ENCODE data around the gene CAMLG. TPM values are rescaled to one million over a fixed set of nuclear protein-coding genes. Genes with fewer than 3 reads are reported as not detected.

The CAMLG gene
- total and polyA plus RNA-seq, 2 of the 8 experiments (the other 6 are each of a cell fraction or from before 2014, with no cell fraction given), result 12.3 to 42.8 TPM

DNA sequence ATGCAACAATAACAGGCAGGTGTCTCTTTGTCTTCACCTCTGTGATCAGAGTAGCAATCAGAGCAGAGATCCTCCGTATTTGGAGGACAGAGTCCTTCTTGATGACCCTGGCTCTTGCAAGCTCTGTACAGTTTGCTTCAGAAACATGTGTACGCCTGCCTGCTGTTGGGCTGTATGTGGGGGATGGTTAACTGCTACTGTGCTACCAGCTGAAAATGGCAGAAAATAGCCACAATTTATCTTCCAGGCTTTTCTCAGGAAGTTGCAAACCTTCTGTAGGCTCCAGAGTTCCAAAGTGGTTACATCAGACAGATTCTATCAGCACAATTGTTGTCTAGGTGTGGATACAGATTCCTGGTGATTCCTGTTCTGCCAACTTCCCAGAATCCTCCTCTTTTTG, 55.7 kb downstream of the CAMLG start:
- Histone ChIP-seq H2BK120ac (replicated peaks; ENCODE audit: low read depth, low read length) (no peak overlapping the region), H4K20me1 (replicated peaks in 1 of 2; ENCODE audit: control insufficient read depth in 1 of 2, insufficient read depth in 2 of 2, low read length in 2 of 2) (peaks cover 0 to 7% of the 10 kb centered on the region in 2 experiments), H3K4me3 (ENCODE audit: extremely low read depth in 1 of 4, insufficient read depth in 2 of 4, low read depth in 3 of 4, low read length in 4 of 4) (no peak overlapping the region), H3K4me1 (replicated peaks in 1 of 4; ENCODE audit: control insufficient read depth in 3 of 4, insufficient read depth in 4 of 4, low read length in 3 of 4) (no peaks in the 10 kb centered on the region), H3K79me2 (ENCODE audit: control insufficient read depth in 1 of 2, insufficient read depth in 2 of 2, low read length in 2 of 2) (no peaks in the 10 kb centered on the region; a peak in 1 of 4 replicates), H2BK20ac (ENCODE audit: low read length) (no peak overlapping the region), H3K9me3 (ENCODE audit: insufficient read depth in 2 of 2, low read depth in 1 of 2, low read length in 1 of 2) (no peaks in the 10 kb centered on the region), H3K4ac (replicated peaks; ENCODE audit: insufficient read length, low read depth, low read length) (no peak overlapping the region), H3K23ac (ENCODE audit: insufficient read length) (no peak overlapping the region), H2BK5ac (ENCODE audit: low read depth, low read length) (no peak overlapping the region), H3K27me3 (replicated peaks in 1 of 4; ENCODE audit: control insufficient read depth in 3 of 4, extremely low read depth in 1 of 4, insufficient read depth in 3 of 4, low read length in 3 of 4) (no peaks in the 10 kb centered on the region), H4K91ac (replicated peaks; ENCODE audit: insufficient read length, low read length) (no peak overlapping the region), H4K5ac (ENCODE audit: insufficient read length, low read depth, low read length) (no peak overlapping the region), H3K9ac (replicated peaks in 1 of 4; ENCODE audit: extremely low read depth in 1 of 4, low read depth in 3 of 4, low read length in 3 of 4) (no peak overlapping the region), H3K36me3 (ENCODE audit: control insufficient read depth in 2 of 4, insufficient read depth in 4 of 4, low read length in 3 of 4) (peaks cover 20 to 82% (median 73%) of the 10 kb centered on the region in 4 experiments), H3K23me2 (ENCODE audit: low read depth, low read length) (no peaks in the 10 kb centered on the region), H3K18ac (ENCODE audit: extremely low read depth, low read length) (no peak overlapping the region), H3K27ac (ENCODE audit: low read depth, low read length) (no peak overlapping the region), H2BK12ac (ENCODE audit: low read depth, low read length) (no peak overlapping the region), H2BK15ac (ENCODE audit: low read length) (no peak overlapping the region), H3K4me2 (ENCODE audit: insufficient read depth in 1 of 2, low read depth in 2 of 2, low read length in 2 of 2) (no peak overlapping the region), H3K56ac (replicated peaks; ENCODE audit: insufficient read length, low read depth, low read length) (no peak overlapping the region), H3K79me1 (ENCODE audit: low read depth, low read length) (no peaks in the 10 kb centered on the region; the same call in 1 of the 2 replicates), H2AK5ac (ENCODE audit: low read depth, low read length) (no peak overlapping the region), H3K14ac (ENCODE audit: insufficient read length) (no peak overlapping the region), H4K8ac (ENCODE audit: extremely low read depth, insufficient read depth, low read length) (no peak overlapping the region), H2AFZ (ENCODE audit: low read length) (no peak overlapping the region)
- ChIA-PET CTCF (ENCODE audit: partially characterized antibody) (no interaction called here), POLR2A (ENCODE audit: partially characterized antibody) (no interaction called here)
- WGBS, 2 experiments (ENCODE audit: extremely low coverage in 1 of 2, insufficient coverage in 1 of 2, insufficient read length in 1 of 2, insufficient replicate concordance in 2 of 2, low coverage in 1 of 2, low lambda C conversion rate in 2 of 2, missing lambda C conversion rate in 1 of 2), result 95% methylated on average over 2 of the region's 2 CpGs; no CpG with 5 or more reads in 1 of the 2 experiments
- FAIRE-seq (no peak), DNase-seq (ENCODE audit: low read depth in 1 of 2, low spot score in 2 of 2) (no peak)
- TF ChIP-seq GABPA (IDR thresholded peaks at IDR 0.05; ENCODE audit: borderline replicate concordance, insufficient read depth, low read length), result no peak
- TF ChIP-seq BRCA1 (IDR thresholded peaks at IDR 0.05; ENCODE audit: low read depth, low read length), result no peak
- TF ChIP-seq NANOG (IDR thresholded peaks at IDR 0.05; ENCODE audit: insufficient read depth, low read depth, low read length, poor library complexity, severe bottlenecking), result no peak
- TF ChIP-seq HDAC6 (IDR thresholded peaks at IDR 0.05; ENCODE audit: low read depth, low read length), result no peak
- no peak for TF ChIP-seq CEBPB (IDR thresholded peaks at IDR 0.05; ENCODE audit: low read depth, low read length)
- no peak for TF ChIP-seq SP1 (IDR thresholded peaks at IDR 0.05; ENCODE audit: low read depth, low read length)
- TF ChIP-seq KDM1A (IDR thresholded peaks at IDR 0.05; ENCODE audit: borderline replicate concordance, low read length), result no peak
- no peak for TF ChIP-seq EGR1 (IDR thresholded peaks at IDR 0.05; ENCODE audit: borderline replicate concordance, low read depth, low read length)
- no peak for TF ChIP-seq RFX5 (IDR thresholded peaks at IDR 0.05; ENCODE audit: borderline replicate concordance, low read depth, low read length)
- TF ChIP-seq, protein P1, sequence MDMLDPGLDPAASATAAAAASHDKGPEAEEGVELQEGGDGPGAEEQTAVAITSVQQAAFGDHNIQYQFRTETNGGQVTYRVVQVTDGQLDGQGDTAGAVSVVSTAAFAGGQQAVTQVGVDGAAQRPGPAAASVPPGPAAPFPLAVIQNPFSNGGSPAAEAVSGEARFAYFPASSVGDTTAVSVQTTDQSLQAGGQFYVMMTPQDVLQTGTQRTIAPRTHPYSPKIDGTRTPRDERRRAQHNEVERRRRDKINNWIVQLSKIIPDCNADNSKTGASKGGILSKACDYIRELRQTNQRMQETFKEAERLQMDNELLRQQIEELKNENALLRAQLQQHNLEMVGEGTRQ (IDR thresholded peaks at IDR 0.05; ENCODE audit: low read length), result no peak
- no peak for TF ChIP-seq EP300 (IDR thresholded peaks at IDR 0.05; ENCODE audit: borderline replicate concordance in 1 of 2, low read depth in 2 of 2, low read length in 2 of 2)
- TF ChIP-seq SRF (IDR thresholded peaks at IDR 0.05; ENCODE audit: low read depth, low read length), result no peak
- TF ChIP-seq GTF2F1 (IDR thresholded peaks at IDR 0.05; ENCODE audit: borderline replicate concordance, low read depth, low read length), result no peak
- TF ChIP-seq TCF12 (IDR thresholded peaks at IDR 0.05; ENCODE audit: low read depth, low read length), result no peak

All from H1 (cell line).